Activated CD4-positive, alpha-beta T cell treated with anti-CD3 and anti-CD28 coated beads for 4 hours (primary cell): Measurements from ENCODE around the gene GFRA1.

Source experiments
- DNase-seq, 2 donors: peaks; one replicate each; pipeline ENCODE4 v3.0.0-alpha.2; 2020

The GFRA1 gene

DNA sequence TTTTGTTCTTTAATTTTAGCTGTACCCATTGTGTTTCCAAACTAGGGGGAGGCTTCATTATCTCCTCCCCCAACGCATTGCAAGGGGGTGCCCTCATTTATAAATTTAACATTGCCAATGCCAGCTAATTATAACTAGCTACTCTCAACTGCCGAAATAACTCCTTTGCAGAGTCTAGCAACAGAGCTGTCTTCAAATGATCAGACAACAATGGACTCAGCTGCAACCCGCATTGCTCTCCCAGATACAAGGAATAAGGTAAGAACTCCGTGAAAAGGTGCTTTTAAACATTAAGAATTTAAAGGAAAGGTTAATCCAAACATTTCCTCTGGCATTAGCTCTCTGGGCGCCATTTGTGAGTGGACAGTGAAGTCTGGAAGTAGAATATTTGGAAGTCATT, 116.2 kb downstream of the GFRA1 start:
- DNase-seq = no peak

GRCh38 chr10:116155191-116155590, 117.8 kb downstream of the GFRA1 start:
- DNase-seq = no peak

DNA sequence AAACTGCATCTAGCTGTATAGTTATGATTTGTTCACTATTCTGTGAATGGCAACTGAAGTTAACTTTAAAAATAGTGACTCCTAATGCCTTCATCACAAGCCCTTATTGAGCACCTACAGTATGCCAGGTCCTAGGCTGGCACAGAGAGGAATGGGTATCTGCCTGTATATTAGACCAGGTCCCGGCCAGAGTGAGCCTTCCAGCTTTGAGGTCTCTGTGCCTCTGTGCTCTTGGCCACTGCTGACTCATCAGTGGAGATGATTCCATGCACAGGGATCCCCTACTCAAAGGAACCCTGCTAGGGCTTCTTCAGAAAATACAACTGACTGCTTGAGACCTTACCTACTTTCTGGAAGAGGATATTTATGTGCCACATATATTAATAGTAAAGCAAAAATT, 118.4 kb downstream of the GFRA1 start:
- no peak for DNase-seq

DNA sequence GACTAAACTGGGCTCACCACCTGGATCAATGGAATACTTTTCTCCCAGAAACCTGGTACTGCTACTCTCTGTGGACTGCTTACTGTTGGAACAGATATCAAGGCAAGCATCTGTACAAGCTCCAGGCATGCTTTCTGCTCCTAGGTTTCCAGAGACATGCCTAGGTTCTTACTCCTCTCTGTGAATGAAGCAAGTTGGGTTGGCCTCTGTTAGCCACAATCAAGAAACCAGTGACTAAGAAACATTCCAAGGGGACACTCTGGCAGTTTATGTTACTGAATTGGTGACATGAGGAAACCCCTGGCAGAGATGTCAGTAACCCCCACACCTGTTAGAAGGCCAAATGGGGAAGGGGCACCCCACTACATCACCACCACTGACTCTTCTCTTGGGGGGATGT, 121.9 kb downstream of the GFRA1 start:
- DNase-seq = no peak

DNA sequence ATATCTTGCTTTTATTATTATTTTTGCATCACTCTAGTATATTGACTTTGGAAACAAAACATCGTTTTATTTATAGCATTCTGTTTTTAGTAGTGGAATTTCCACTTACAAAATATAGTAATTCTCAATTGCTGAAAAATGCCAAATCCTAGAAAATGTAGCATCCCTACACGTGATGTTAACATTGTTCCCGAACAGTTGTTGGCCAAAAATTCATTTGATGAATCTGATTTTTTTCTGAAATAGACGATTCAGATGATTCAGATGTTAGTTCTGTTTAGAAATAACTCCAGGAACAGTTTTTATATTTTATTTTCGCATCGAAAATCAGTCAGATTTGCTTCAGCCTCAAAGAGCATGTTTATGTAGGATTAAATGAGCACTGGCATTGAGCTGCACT, 122.4 kb downstream of the GFRA1 start:
- DNase-seq = no peak

GRCh38 chr10:116147147-116147905, 125.7 kb downstream of the GFRA1 start:
- no peak for DNase-seq

DNA sequence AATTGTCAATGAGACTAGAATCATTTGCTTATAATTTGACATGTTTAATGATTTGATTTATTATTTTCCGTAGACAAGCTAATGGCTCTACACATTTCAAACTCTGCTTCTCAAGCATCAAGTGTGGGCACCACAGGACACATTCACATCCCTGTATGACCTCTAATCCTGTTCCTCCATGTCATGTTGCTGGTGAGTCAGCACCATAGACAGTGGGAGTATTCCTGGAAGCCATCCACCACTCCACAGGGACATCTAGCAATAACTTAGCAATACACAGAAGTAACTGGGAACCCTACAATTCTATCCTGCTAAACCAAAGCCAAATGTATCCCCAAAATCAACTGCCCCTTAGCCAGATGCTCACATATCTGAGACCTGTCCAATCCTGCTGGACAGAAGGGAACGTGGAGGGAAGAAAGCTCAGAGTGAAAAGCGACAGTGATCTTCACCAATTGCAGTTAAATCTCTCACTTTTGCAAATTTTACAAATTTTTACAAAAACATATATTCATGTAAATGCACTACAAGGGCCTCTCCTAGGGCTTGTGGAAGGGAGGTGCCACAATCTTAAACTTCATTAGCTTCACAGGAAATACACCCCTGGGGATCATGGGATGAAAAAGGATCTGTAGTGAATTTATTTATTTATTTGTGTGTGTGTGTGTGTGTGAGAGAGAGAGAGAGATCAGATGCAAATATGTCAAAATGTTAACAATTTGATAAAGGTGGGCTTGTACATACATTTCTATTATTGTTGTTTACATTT, 126.5 kb downstream of the GFRA1 start:
- no peak for DNase-seq

- DNase-seq = no peak
Measured at GRCh38 chr10:116143673-116144222, 129.3 kb downstream of the GFRA1 start.

DNA sequence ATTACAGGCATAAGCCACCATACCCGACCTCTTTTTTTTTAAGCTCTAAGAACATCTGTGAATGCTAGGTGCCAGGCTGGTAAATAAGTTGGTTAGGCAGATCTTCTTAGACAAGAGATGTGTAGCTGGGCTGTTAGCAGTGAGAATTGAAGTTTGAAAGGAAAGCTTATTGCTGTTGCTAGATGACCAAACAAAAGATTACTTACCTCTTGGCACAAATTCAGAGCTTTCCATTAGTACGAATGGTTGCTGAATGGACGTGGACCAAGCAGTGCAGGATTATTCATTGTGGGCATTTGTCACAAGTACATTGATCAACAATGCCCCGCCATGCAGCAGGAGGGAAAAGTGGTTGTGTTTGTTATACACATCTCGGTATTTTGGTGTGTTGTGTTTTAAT, 131.2 kb downstream of the GFRA1 start:
- no peak for DNase-seq

- no peak for DNase-seq
Measured at GRCh38 chr10:116141246-116141645, 131.8 kb downstream of the GFRA1 start.

DNA sequence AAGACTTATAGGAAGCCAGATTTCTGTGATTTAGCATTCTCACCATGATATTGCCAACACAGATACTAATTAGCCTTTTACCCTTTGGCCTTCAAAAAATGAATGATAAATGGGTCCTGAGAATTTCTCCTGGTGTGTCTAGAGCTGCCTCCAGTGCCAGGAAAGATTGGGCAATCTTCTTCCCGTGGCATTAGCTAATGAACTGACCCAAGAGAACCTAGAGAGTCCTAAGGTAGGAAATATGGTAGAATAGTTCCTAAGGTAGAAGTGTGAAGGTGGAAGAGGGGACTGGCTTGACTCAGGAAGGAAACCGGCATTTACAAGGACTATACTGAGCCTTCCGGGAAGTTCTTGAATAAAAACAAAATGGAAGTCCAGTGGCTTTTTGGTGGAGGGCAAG, 133.1 kb downstream of the GFRA1 start:
- DNase-seq = no peak

- no peak for DNase-seq
Measured at GRCh38 chr10:116138897-116139296, 134.1 kb downstream of the GFRA1 start.

- DNase-seq = no peak
Measured at GRCh38 chr10:116136261-116136660, 136.7 kb downstream of the GFRA1 start.

DNA sequence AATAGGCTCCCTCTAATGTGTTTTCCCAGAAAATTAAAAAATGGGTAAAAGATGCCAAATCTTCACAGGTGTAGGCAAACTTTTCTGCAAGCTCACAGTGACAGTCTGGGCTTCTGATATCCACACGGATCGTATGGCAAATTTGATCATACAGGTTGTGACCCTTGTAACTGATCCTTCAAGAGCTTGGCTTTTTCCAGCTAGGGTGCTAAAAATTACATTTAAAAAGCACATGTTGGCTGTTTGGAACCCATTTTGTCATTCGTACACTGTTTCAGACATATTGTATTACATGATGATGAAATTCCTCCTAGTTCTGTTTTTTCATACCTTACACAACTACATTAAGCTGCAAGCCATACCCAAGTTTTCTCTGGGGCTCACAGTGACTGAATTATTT, 138.7 kb downstream of the GFRA1 start:
- no peak for DNase-seq

GRCh38 chr10:116133634-116134033, 139.4 kb downstream of the GFRA1 start:
- no peak for DNase-seq

DNA sequence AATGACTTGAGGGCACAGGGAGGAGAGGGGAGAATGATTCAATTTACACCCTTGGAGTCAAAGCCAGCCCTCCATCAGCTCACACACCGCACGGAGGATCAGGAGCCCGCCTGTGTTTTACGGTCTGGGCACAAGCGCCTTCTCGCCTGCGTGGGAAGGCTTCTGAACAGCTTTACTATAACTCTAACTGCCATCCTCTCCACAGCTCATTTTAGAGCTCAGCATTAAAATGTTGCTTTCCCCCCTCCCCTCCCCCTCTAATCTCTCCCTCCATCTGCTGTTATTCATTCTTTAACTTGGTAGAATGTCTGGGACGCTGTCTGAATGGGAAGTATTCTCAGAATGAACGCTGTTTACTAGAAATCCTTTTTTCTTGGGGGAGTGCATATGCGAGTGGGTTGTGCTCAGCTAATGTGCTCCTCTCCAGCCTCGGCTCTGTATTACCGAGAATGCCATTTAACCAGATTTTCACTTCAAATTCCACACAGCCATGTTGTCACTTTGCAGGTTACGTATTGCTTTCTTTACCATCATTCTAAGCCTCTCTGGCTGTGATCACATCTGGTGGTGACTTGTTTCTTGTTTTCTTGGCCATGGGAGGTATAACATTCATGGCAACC, 140.1 kb downstream of the GFRA1 start:
- DNase-seq = no peak

DNA sequence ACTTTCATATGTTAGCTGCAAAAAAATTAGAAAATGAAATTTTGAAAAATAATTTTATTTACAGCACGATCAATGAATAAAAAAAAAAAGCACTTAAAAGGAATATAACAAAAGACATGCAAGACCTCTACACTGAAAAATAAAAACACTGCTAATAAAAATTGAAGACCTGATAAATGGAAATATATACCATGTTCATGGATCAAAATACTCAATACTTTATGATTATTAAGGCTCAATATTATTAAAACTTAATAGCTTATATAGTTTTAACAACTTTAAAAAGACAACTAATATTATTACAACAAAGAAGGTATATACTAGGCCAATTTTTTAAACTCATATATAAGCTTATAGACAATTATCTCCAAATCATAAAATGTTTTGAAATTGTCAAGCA, 143.0 kb downstream of the GFRA1 start:
- no peak for DNase-seq

- no peak for DNase-seq
Measured at GRCh38 chr10:116126954-116127695, 145.9 kb downstream of the GFRA1 start.

- DNase-seq = no peak
Measured at GRCh38 chr10:116126239-116126638, 146.8 kb downstream of the GFRA1 start.

GRCh38 chr10:116125180-116125579, 147.8 kb downstream of the GFRA1 start:
- DNase-seq = no peak

- no peak for DNase-seq
Measured at GRCh38 chr10:116124777-116125176, 148.2 kb downstream of the GFRA1 start.

DNA sequence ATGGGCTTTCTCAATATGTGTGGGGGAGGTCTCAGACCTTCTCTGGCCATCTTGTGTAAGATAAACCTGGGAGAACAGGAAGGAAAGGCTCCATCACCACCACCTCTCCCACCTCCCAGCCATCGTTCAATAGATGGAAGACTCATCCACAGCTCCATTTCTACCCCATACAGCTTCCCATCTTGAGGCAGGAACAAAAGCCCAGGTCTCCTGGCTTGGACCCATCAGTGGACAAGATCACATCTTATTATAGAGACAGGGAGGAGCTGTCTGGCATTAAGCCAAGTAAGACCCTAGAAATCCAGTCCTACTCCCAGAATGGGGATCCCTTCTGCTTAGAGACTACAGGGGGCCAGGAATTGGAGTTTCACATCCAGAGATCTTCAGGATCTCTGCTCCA, 150.3 kb downstream of the GFRA1 start:
- no peak for DNase-seq
